GM23338 (cell line): ENCODE measurements around the gene AGRN. TPM values are rescaled to one million over a fixed set of nuclear protein-coding genes. Genes with fewer than 3 reads are reported as not detected.
"Not testable (repeated sequence)": the region's sequence is repeated elsewhere in the genome, so short reads cannot be mapped to it uniquely, and the experiment has no call there.

Source experiments
- ATAC-seq: fragments of 200-7000 bp; cut with Tn5 transposase; 3 replicates; pipeline ENCODE4 v1.9.1; 2020
- DNase-seq: peaks from one replicate; pipeline ENCODE4 v3.0.0-alpha.2; 2015; ENCODE audit warnings: low spot score
- H2AFZ ChIP-seq: fragments of 200-600 bp; sonication (generic); 2 replicates; pipeline ENCODE4 v1.8.0; 2016; ENCODE audit warnings: antibody characterized with exemption, mild to moderate bottlenecking, moderate library complexity
- H3F3A ChIP-seq: fragments of 200-600 bp; sonication (generic); replicated peaks from 2 replicates; pipeline ENCODE4 v1.8.0; 2017; ENCODE audit warnings: antibody characterized with exemption, mixed run types, low read depth
- H3K27ac ChIP-seq: fragments of 200-600 bp; sonication (generic); 2 replicates; pipeline ENCODE4 v1.6.1; 2016; ENCODE audit warnings: low read depth
- H3K27me3 ChIP-seq: fragments of 200-600 bp; sonication (generic); 2 replicates; pipeline ENCODE4 v1.8.0; 2016; ENCODE audit warnings: mild to moderate bottlenecking, mixed run types, moderate library complexity; ENCODE audit not compliant: insufficient read depth
- H3K36me3 ChIP-seq: fragments of 200-600 bp; sonication (generic); 2 replicates; pipeline ENCODE4 v1.8.0; 2016; ENCODE audit warnings: mild to moderate bottlenecking; ENCODE audit not compliant: insufficient read depth
- H3K4me1 ChIP-seq: fragments of 200-600 bp; sonication (generic); 2 replicates; pipeline ENCODE4 v1.8.0; 2016; ENCODE audit warnings: mild to moderate bottlenecking, moderate library complexity; ENCODE audit not compliant: insufficient read depth
- H3K4me2 ChIP-seq: fragments of 200-600 bp; sonication (generic); 2 replicates; pipeline ENCODE4 v1.7.1; 2017; ENCODE audit warnings: mixed run types
- H3K4me3 ChIP-seq: fragments of 200-600 bp; sonication (generic); 2 replicates; pipeline ENCODE4 v1.6.1; 2016; ENCODE audit warnings: mixed run types
- H3K79me2 ChIP-seq: fragments of 200-600 bp; sonication (generic); replicated peaks from 2 replicates; pipeline ENCODE4 v1.8.0; 2017; ENCODE audit warnings: mild to moderate bottlenecking; ENCODE audit not compliant: insufficient read depth
- H3K9me2 ChIP-seq: fragments of 200-600 bp; sonication (generic); 2 replicates; pipeline ENCODE4 v1.8.0; 2017; ENCODE audit not compliant: insufficient read depth
- H4K20me1 ChIP-seq: fragments of 200-600 bp; sonication (generic); replicated peaks from 2 replicates; pipeline ENCODE4 v1.8.0; 2017; ENCODE audit warnings: mild to moderate bottlenecking; ENCODE audit not compliant: insufficient read depth
- H3K27ac Mint-ChIP-seq: 2 replicates; pipeline ENCODE4 v1.8.0; 2020; ENCODE audit warnings: inconsistent platforms, mild to moderate bottlenecking, moderate library complexity, mixed read lengths
- H3K27me3 Mint-ChIP-seq: 3 replicates; pipeline ENCODE4 v1.8.0; 2022; ENCODE audit warnings: low read depth, mild to moderate bottlenecking, moderate library complexity, mixed read lengths, inconsistent platforms; ENCODE audit not compliant: insufficient read depth, poor library complexity
- H3K36me3 Mint-ChIP-seq: 3 replicates; pipeline ENCODE4 v1.8.0; 2021; ENCODE audit warnings: low read depth, mild to moderate bottlenecking, inconsistent platforms, moderate library complexity, mixed read lengths
- H3K4me1 Mint-ChIP-seq: 3 replicates; pipeline ENCODE4 v1.8.0; 2020; ENCODE audit warnings: mild to moderate bottlenecking, inconsistent platforms, mixed read lengths
- H3K4me3 Mint-ChIP-seq: 3 replicates; pipeline ENCODE4 v1.8.0; 2021; ENCODE audit warnings: moderate library complexity, mild to moderate bottlenecking, inconsistent platforms, mixed read lengths
- H3K9me3 Mint-ChIP-seq: 3 replicates; pipeline ENCODE4 v1.8.0; 2020; ENCODE audit warnings: moderate library complexity, mild to moderate bottlenecking, inconsistent platforms, mixed read lengths
- ZNF114 ChIP-seq: fragments of 250-450 bp; sonication (Bioruptor Pico); IDR thresholded peaks from 2 replicates; pipeline ENCODE4 v1.5.0; 2020; ENCODE audit warnings: mild to moderate bottlenecking, moderate library complexity
- polyA plus RNA-seq: library from polyadenylated mRNA; unstranded; fragments of >200 nt; fragmentation: Nextera tagmentation; extraction: Ambion mirVana; gene quantifications from 2 replicates; pipeline ENCODE4 v1.2.1, GENCODE V29; 2016
- total RNA-seq: library from RNA; depleted of rRNA; stranded (reverse); fragments of >200 nt; shearing (Covaris generic); gene quantifications from 2 replicates; pipeline ENCODE4 v1.2.3, GENCODE V29; 2014
- TF ChIP-seq, protein P1 (sequence below): fragments of 250-450 bp; sonication (Bioruptor Pico); IDR thresholded peaks from 2 replicates; pipeline ENCODE4 v1.5.0; 2020; ENCODE audit warnings: mild to moderate bottlenecking, moderate library complexity

AGRN gene
- total and polyA plus RNA-seq, 2 experiments from 2014 or later, result 12.3 to 185 TPM

DNA sequence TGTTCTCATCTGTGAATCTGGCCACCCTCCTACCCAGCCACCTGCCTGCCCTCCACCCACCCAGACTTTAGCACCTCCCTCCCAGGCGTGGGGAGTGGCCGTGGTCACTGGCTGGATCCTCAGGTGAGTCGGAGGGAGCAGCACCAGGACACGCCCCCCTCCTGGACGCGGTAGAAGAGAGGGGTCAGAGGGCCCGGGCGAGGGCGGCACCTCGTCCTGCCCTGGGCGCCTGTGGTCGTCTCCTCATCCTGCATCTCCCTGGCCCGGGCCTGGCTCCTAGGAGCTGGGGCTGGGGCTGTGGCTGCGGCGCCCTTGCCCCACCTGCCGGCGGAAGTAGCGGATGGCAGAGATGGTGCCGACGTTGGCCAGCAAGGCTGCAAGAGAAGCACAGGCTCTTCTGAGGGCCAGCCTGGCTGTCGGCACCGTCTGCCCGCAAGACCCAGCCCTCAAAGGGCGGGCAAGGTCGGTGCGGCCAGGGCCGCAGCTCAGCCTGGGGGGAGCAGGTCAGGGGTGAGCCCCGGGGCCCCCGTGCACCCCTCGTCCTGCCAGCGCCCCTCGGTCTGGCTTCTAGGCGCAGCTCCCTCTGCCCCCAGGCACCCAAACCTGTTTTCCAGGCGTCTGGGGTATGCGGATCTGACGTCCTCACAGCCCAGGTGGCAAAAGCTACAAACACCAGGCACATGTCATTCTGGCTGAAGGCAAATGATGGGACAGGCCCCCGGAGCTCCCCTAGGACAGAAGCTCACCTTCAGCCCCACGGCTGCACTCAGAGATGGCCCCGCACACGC, 43.8 kb upstream of the AGRN start (continued):
- TF ChIP-seq, protein P1, sequence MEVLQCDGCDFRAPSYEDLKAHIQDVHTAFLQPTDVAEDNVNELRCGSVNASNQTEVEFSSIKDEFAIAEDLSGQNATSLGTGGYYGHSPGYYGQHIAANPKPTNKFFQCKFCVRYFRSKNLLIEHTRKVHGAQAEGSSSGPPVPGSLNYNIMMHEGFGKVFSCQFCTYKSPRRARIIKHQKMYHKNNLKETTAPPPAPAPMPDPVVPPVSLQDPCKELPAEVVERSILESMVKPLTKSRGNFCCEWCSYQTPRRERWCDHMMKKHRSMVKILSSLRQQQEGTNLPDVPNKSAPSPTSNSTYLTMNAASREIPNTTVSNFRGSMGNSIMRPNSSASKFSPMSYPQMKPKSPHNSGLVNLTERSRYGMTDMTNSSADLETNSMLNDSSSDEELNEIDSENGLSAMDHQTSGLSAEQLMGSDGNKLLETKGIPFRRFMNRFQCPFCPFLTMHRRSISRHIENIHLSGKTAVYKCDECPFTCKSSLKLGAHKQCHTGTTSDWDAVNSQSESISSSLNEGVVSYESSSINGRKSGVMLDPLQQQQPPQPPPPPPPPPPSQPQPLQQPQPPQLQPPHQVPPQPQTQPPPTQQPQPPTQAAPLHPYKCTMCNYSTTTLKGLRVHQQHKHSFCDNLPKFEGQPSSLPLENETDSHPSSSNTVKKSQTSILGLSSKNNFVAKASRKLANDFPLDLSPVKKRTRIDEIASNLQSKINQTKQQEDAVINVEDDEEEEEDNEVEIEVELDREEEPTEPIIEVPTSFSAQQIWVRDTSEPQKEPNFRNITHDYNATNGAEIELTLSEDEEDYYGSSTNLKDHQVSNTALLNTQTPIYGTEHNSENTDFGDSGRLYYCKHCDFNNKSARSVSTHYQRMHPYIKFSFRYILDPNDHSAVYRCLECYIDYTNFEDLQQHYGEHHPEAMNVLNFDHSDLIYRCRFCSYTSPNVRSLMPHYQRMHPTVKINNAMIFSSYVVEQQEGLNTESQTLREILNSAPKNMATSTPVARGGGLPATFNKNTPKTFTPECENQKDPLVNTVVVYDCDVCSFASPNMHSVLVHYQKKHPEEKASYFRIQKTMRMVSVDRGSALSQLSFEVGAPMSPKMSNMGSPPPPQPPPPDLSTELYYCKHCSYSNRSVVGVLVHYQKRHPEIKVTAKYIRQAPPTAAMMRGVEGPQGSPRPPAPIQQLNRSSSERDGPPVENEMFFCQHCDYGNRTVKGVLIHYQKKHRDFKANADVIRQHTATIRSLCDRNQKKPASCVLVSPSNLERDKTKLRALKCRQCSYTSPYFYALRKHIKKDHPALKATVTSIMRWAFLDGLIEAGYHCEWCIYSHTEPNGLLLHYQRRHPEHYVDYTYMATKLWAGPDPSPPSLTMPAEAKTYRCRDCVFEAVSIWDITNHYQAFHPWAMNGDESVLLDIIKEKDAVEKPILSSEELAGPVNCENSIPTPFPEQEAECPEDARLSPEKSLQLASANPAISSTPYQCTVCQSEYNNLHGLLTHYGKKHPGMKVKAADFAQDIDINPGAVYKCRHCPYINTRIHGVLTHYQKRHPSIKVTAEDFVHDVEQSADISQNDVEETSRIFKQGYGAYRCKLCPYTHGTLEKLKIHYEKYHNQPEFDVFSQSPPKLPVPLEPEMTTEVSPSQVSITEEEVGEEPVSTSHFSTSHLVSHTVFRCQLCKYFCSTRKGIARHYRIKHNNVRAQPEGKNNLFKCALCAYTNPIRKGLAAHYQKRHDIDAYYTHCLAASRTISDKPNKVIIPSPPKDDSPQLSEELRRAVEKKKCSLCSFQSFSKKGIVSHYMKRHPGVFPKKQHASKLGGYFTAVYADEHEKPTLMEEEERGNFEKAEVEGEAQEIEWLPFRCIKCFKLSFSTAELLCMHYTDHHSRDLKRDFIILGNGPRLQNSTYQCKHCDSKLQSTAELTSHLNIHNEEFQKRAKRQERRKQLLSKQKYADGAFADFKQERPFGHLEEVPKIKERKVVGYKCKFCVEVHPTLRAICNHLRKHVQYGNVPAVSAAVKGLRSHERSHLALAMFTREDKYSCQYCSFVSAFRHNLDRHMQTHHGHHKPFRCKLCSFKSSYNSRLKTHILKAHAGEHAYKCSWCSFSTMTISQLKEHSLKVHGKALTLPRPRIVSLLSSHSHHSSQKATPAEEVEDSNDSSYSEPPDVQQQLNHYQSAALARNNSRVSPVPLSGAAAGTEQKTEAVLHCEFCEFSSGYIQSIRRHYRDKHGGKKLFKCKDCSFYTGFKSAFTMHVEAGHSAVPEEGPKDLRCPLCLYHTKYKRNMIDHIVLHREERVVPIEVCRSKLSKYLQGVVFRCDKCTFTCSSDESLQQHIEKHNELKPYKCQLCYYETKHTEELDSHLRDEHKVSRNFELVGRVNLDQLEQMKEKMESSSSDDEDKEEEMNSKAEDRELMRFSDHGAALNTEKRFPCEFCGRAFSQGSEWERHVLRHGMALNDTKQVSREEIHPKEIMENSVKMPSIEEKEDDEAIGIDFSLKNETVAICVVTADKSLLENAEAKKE (CRISPR knock-in tag), result no peak
- no peak for TF ChIP-seq ZNF114 (CRISPR knock-in tag)

- not testable (repeated sequence) for H3K4me2 ChIP-seq
Measured at GRCh38 chr1:976791-977190, 43.1 kb upstream of the AGRN start.

More at GRCh38 chr1:976791-977190, 43.1 kb upstream of the AGRN start:
- H3K4me3 ChIP-seq, H3K36me3 Mint-ChIP-seq, DNase-seq, H3K27ac Mint-ChIP-seq, H3F3A ChIP-seq, ATAC-seq, H3K9me3 Mint-ChIP-seq, H3K27me3 ChIP-seq, H3K36me3 ChIP-seq, H3K79me2 ChIP-seq, H3K4me3 Mint-ChIP-seq, H3K9me2 ChIP-seq, H3K27ac ChIP-seq, H2AFZ ChIP-seq, H3K4me1 Mint-ChIP-seq, H3K4me1 ChIP-seq, H4K20me1 ChIP-seq: not testable (repeated sequence)
- peaks cover 20% of the 10 kb centered on the region for H3K27me3 Mint-ChIP-seq
